MM.1S (cell line): ENCODE measurements around the gene ZNF697.

Experiments used
- DNase-seq: peaks from one replicate; pipeline ENCODE4 v3.0.0-alpha.2; 2015
- H2AFZ ChIP-seq: fragments of 300-600 bp; sonication (generic); 2 replicates; pipeline ENCODE4 v1.6.0; 2016; ENCODE audit warnings: antibody characterized with exemption, low read length
- H3F3A ChIP-seq: fragments of 300-600 bp; sonication (generic); 2 replicates; pipeline ENCODE4 v1.6.1; 2016; ENCODE audit warnings: mild to moderate bottlenecking, antibody characterized with exemption, low read length, moderate library complexity, mixed read lengths; ENCODE audit not compliant: insufficient read depth
- H3K27ac ChIP-seq: fragments of 300-600 bp; sonication (generic); 2 replicates; pipeline ENCODE4 v1.5.1; 2016; ENCODE audit warnings: mild to moderate bottlenecking, low read length
- H3K27me3 ChIP-seq: fragments of 300-600 bp; sonication (generic); replicated peaks from 2 replicates; pipeline ENCODE4 v1.6.0; 2016; ENCODE audit warnings: low read length; ENCODE audit not compliant: insufficient read depth
- H3K36me3 ChIP-seq: fragments of 300-600 bp; sonication (generic); replicated peaks from 2 replicates; pipeline ENCODE4 v1.6.1; 2016; ENCODE audit warnings: mild to moderate bottlenecking, low read length, mixed read lengths; ENCODE audit not compliant: insufficient read depth
- H3K4me1 ChIP-seq: fragments of 300-600 bp; sonication (generic); 2 replicates; pipeline ENCODE4 v1.6.1; 2016; ENCODE audit warnings: low read length, mixed read lengths
- H3K4me2 ChIP-seq: fragments of 300-600 bp; sonication (generic); 2 replicates; pipeline ENCODE4 v1.6.0; 2016; ENCODE audit warnings: low read depth, low read length
- H3K4me3 ChIP-seq: fragments of 300-600 bp; sonication (generic); 2 replicates; pipeline ENCODE4 v1.5.1; 2016; ENCODE audit warnings: low read length, mixed read lengths
- H3K79me2 ChIP-seq: fragments of 300-600 bp; sonication (generic); 2 replicates; pipeline ENCODE4 v1.6.1; 2016; ENCODE audit warnings: mixed run types, low read length, mixed read lengths
- H3K9ac ChIP-seq: fragments of 300-600 bp; sonication (generic); 2 replicates; pipeline ENCODE4 v1.6.1; 2016; ENCODE audit warnings: low read length, mixed read lengths
- H3K9me2 ChIP-seq: fragments of 300-600 bp; sonication (generic); replicated peaks from 2 replicates; pipeline ENCODE4 v1.6.1; 2016; ENCODE audit warnings: mild to moderate bottlenecking, low read length, mixed read lengths; ENCODE audit not compliant: insufficient read depth
- H3K9me3 ChIP-seq: fragments of 300-600 bp; sonication (generic); replicated peaks from 2 replicates; pipeline ENCODE4 v1.6.1; 2016; ENCODE audit warnings: mild to moderate bottlenecking, low read length, mixed read lengths; ENCODE audit not compliant: insufficient read depth
- H4K20me1 ChIP-seq: fragments of 300-600 bp; sonication (generic); 2 replicates; pipeline ENCODE4 v1.6.1; 2016; ENCODE audit warnings: mild to moderate bottlenecking, low read length, moderate library complexity, mixed read lengths; ENCODE audit not compliant: insufficient read depth
- EZH2 ChIP-seq: fragments of 300-600 bp; sonication (generic); optimal IDR thresholded peaks from 2 replicates; pipeline ENCODE3; 2017; ENCODE audit warnings: low read depth, mild to moderate bottlenecking, antibody characterized with exemption, low read length, mixed read lengths
- EZH2phosphoT487 ChIP-seq: fragments of 300-600 bp; sonication (generic); IDR thresholded peaks from 2 replicates; pipeline ENCODE4 v1.6.1; 2018; ENCODE audit warnings: antibody characterized with exemption, low read length
- TF ChIP-seq, protein P1 (sequence below): fragments of 300-600 bp; sonication (generic); IDR thresholded peaks from 2 replicates; pipeline ENCODE4 v1.5.1; 2016; ENCODE audit warnings: antibody characterized with exemption, low read length, mixed read lengths

The ZNF697 gene

DNA sequence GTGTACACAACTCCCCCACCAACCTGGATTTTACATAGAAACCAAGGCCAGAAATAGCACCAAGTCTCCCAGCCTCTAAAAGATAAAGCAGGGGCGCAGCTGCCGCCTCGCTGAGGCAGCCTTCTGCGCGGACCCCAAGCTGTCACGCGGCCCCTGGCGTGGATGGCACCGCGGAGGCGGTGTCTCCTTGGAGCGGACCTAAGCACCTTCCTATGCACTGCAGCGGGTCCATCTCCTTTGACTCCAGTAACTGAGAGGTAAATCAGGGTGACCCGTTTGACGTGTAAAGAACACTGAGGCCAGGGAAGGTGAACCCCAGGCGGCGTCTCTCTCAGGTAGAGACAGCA is 17.0 kb downstream of the ZNF697 start:
- no peaks in the 10 kb centered on the region for H3K27me3 ChIP-seq
- H2AFZ ChIP-seq: no peak overlapping the region
- H3K79me2 ChIP-seq: no peaks in the 10 kb centered on the region
- no peak overlapping the region for H3K4me3 ChIP-seq
- TF ChIP-seq, protein P1, sequence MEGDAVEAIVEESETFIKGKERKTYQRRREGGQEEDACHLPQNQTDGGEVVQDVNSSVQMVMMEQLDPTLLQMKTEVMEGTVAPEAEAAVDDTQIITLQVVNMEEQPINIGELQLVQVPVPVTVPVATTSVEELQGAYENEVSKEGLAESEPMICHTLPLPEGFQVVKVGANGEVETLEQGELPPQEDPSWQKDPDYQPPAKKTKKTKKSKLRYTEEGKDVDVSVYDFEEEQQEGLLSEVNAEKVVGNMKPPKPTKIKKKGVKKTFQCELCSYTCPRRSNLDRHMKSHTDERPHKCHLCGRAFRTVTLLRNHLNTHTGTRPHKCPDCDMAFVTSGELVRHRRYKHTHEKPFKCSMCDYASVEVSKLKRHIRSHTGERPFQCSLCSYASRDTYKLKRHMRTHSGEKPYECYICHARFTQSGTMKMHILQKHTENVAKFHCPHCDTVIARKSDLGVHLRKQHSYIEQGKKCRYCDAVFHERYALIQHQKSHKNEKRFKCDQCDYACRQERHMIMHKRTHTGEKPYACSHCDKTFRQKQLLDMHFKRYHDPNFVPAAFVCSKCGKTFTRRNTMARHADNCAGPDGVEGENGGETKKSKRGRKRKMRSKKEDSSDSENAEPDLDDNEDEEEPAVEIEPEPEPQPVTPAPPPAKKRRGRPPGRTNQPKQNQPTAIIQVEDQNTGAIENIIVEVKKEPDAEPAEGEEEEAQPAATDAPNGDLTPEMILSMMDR: no peak
- TF ChIP-seq EZH2phosphoT487 (no peak), EZH2 (no peak)
- no peaks in the 10 kb centered on the region for H3K4me1 ChIP-seq
- no peaks in the 10 kb centered on the region for H4K20me1 ChIP-seq
- H3K9ac ChIP-seq: no peak overlapping the region
- no peak for DNase-seq
- no peak overlapping the region for H3K4me2 ChIP-seq
- no peaks in the 10 kb centered on the region for H3K9me2 ChIP-seq
- no peaks in the 10 kb centered on the region for H3K36me3 ChIP-seq
- no peaks in the 10 kb centered on the region for H3K9me3 ChIP-seq
- H3K27ac ChIP-seq: no peak overlapping the region
- H3F3A ChIP-seq: no peaks in the 10 kb centered on the region

DNA sequence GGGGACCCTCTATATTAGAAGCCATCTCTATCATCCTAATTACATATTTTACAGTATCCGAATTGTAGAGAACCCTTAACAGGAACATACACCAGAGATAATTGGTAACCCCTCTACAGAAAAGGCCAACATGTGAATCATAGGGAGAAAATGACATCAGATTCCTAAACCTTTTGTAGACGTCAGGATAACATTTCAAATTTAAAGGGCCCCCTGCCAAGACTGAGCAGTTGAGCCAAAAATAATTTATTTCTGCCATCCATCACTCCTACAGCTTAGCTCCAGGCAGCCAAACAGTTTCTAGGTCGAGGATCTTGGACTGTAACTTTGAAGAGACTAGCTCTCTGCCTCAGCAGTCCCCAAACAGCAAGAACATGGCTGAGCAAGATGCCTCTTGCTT is 21.2 kb downstream of the ZNF697 start:
- H3K27ac ChIP-seq: no peak overlapping the region
- H3K27me3 ChIP-seq: no peaks in the 10 kb centered on the region
- no peaks in the 10 kb centered on the region for H3K9me3 ChIP-seq
- TF ChIP-seq EZH2phosphoT487 (no peak), EZH2 (no peak)
- TF ChIP-seq, protein P1: no peak
- H3F3A ChIP-seq: no peaks in the 10 kb centered on the region
- H3K4me3 ChIP-seq: no peak overlapping the region
- no peaks in the 10 kb centered on the region for H3K36me3 ChIP-seq
- no peak for DNase-seq
- no peak overlapping the region for H2AFZ ChIP-seq
- H3K4me2 ChIP-seq: no peak overlapping the region
- H4K20me1 ChIP-seq: no peaks in the 10 kb centered on the region
- H3K4me1 ChIP-seq: no peaks in the 10 kb centered on the region
- H3K79me2 ChIP-seq: no peaks in the 10 kb centered on the region
- H3K9me2 ChIP-seq: no peaks in the 10 kb centered on the region
- H3K9ac ChIP-seq: no peak overlapping the region

DNA sequence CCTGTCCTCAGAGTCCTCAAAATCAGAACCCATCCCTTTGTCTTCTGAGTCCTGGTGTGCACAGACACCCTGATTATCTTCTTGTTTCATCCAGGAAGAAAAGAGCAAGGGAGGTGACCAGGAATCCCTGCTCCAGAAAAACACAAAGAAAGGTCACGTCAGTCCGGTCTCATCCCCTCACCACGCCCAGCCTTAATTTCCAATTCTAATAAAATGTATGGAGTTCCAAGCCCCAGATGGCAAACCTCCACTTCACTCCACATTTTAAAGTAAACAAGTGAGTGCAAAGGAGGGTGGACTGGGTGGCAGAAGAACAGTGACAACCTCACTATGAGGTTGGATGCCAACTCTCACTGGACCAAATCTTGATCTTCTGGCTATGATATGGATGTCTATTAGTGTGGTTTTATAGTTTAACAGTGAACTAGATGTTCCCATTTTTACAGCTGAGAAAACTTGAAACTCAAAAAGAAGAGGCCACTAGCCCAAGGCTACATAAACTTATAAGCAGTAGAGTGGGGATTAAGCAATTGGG is 22.0 kb downstream of the ZNF697 start:
- Histone ChIP-seq H3F3A (no peaks in the 10 kb centered on the region), H3K9me3 (no peaks in the 10 kb centered on the region), H2AFZ (no peak overlapping the region), H3K36me3 (no peaks in the 10 kb centered on the region), H3K27me3 (no peaks in the 10 kb centered on the region), H3K9ac (no peak overlapping the region), H3K79me2 (no peaks in the 10 kb centered on the region), H3K4me1 (no peaks in the 10 kb centered on the region), H4K20me1 (no peaks in the 10 kb centered on the region), H3K4me2 (no peak overlapping the region), H3K27ac (no peak overlapping the region), H3K9me2 (no peaks in the 10 kb centered on the region), H3K4me3 (no peak overlapping the region)
- no peak for DNase-seq
- TF ChIP-seq EZH2phosphoT487: no peak
- no peak for TF ChIP-seq EZH2
- TF ChIP-seq, protein P1: no peak
